Mesendoderm (in vitro differentiated cells): ENCODE data around the gene LGALSL.

Source experiments
- DNase-seq: peaks from one replicate; pipeline ENCODE4 v3.0.0; 2013
- H2AK5ac ChIP-seq: 2 replicates; pipeline ENCODE4 v1.6.1; 2013; ENCODE audit warnings: low read length, inconsistent platforms
- H2BK120ac ChIP-seq: 2 replicates; pipeline ENCODE4 v1.6.1; 2013; ENCODE audit warnings: low read depth, mild to moderate bottlenecking, low read length, moderate library complexity, mixed read lengths
- H2BK15ac ChIP-seq: replicated peaks from 2 replicates; pipeline ENCODE4 v1.6.1; 2013; ENCODE audit warnings: low read depth, mild to moderate bottlenecking, moderate library complexity
- H2BK5ac ChIP-seq: 2 replicates; pipeline ENCODE4 v1.6.1; 2013; ENCODE audit warnings: low read length, inconsistent platforms
- H3K18ac ChIP-seq: 2 replicates; pipeline ENCODE4 v1.6.1; 2013; ENCODE audit warnings: mild to moderate bottlenecking, low read length, mixed read lengths
- H3K23ac ChIP-seq: one replicate; pipeline ENCODE4 v1.6.1; 2013; ENCODE audit warnings: low read length
- H3K27ac ChIP-seq: 2 replicates; pipeline ENCODE4 v1.5.1; 2013; ENCODE audit warnings: low read depth, mild to moderate bottlenecking, inconsistent platforms, low read length, moderate library complexity
- H3K27me3 ChIP-seq: 2 replicates; pipeline ENCODE4 v1.6.1; 2013; ENCODE audit warnings: low read length, control low read depth, mild to moderate bottlenecking, inconsistent platforms; ENCODE audit not compliant: insufficient read depth, poor library complexity
- H3K36me3 ChIP-seq: 2 replicates; pipeline ENCODE4 v1.6.1; 2013; ENCODE audit warnings: low read length, inconsistent platforms; ENCODE audit not compliant: control insufficient read depth, insufficient read depth
- H3K4ac ChIP-seq: one replicate; pipeline ENCODE4 v1.6.1; 2013; ENCODE audit warnings: low read depth, mild to moderate bottlenecking, low read length, moderate library complexity
- H3K4me1 ChIP-seq: 2 replicates; pipeline ENCODE4 v1.6.1; 2013; ENCODE audit warnings: low read depth, low read length, inconsistent platforms; ENCODE audit not compliant: control insufficient read depth
- H3K4me2 ChIP-seq: 2 replicates; pipeline ENCODE4 v1.6.1; 2013; ENCODE audit warnings: low read length
- H3K4me3 ChIP-seq: 2 replicates; pipeline ENCODE4 v1.5.1; 2013; ENCODE audit warnings: mild to moderate bottlenecking, low read length
- H3K56ac ChIP-seq: one replicate; pipeline ENCODE4 v1.6.1; 2013; ENCODE audit warnings: low read length
- H3K79me1 ChIP-seq: 2 replicates; pipeline ENCODE4 v1.6.1; 2013; ENCODE audit warnings: low read length, inconsistent platforms
- H3K79me2 ChIP-seq: 2 replicates; pipeline ENCODE4 v1.6.1; 2013; ENCODE audit warnings: mild to moderate bottlenecking, low read length; ENCODE audit not compliant: control insufficient read depth, insufficient read depth
- H3K9ac ChIP-seq: 2 replicates; pipeline ENCODE4 v1.6.1; 2013; ENCODE audit warnings: low read length, inconsistent platforms
- H4K5ac ChIP-seq: one replicate; pipeline ENCODE4 v1.6.1; 2013; ENCODE audit warnings: low read length
- H4K8ac ChIP-seq: one replicate; pipeline ENCODE4 v1.6.1; 2013; ENCODE audit warnings: low read depth, mild to moderate bottlenecking, control low read depth, low read length, moderate library complexity
- WGBS: extraction: QIAGEN DNeasy Blood & Tissue Kit; methylation state at CpG from one replicate; pipeline ENCODE4 v1.1.7; 2013; ENCODE audit warnings: low lambda C conversion rate, missing lambda C conversion rate; ENCODE audit not compliant: insufficient coverage; ENCODE audit errors: extremely low coverage; 5-methylcytosine and 5-hydroxymethylcytosine counted together

Gene LGALSL

GRCh38 chr2:64492821-64493220, 38.9 kb downstream of the LGALSL start:
- WGBS, result no CpG with 5 or more reads among the region's 3 CpGs
- no peak overlapping the region for H3K9ac ChIP-seq
- H3K4me1 ChIP-seq, result peaks cover 4% of the 10 kb centered on the region
- H3K4ac ChIP-seq, result no peak overlapping the region
- no peak overlapping the region for H3K27ac ChIP-seq
- no peak overlapping the region for H3K4me2 ChIP-seq
- no peaks in the 10 kb centered on the region for H3K36me3 ChIP-seq
- H3K79me1 ChIP-seq, result no peaks in the 10 kb centered on the region
- H3K23ac ChIP-seq, result no peak overlapping the region
- no peak overlapping the region for H3K56ac ChIP-seq
- no peak overlapping the region for H3K18ac ChIP-seq
- H3K79me2 ChIP-seq, result no peaks in the 10 kb centered on the region
- H2BK15ac ChIP-seq, result no peak overlapping the region
- no peak overlapping the region for H3K4me3 ChIP-seq
- H4K5ac ChIP-seq, result no peak overlapping the region
- H2AK5ac ChIP-seq, result no peak overlapping the region
- H2BK120ac ChIP-seq, result no peak overlapping the region
- no peak for DNase-seq
- no peaks in the 10 kb centered on the region for H3K27me3 ChIP-seq
- H4K8ac ChIP-seq, result no peak overlapping the region
- no peak overlapping the region for H2BK5ac ChIP-seq

GRCh38 chr2:64493788-64494187, 39.8 kb downstream of the LGALSL start:
- Histone ChIP-seq H2BK5ac (no peak overlapping the region), H3K27ac (no peak overlapping the region), H3K36me3 (no peaks in the 10 kb centered on the region), H3K4ac (no peak overlapping the region), H3K79me2 (no peaks in the 10 kb centered on the region), H3K79me1 (no peaks in the 10 kb centered on the region), H3K27me3 (no peaks in the 10 kb centered on the region), H3K23ac (no peak overlapping the region), H4K8ac (no peak overlapping the region), H2BK120ac (no peak overlapping the region), H2BK15ac (no peak overlapping the region), H3K9ac (no peak overlapping the region), H2AK5ac (no peak overlapping the region), H3K4me1 (peaks cover 2% of the 10 kb centered on the region), H4K5ac (no peak overlapping the region), H3K4me2 (no peak overlapping the region), H3K18ac (no peak overlapping the region), H3K56ac (no peak overlapping the region), H3K4me3 (no peak overlapping the region)
- DNase-seq, result no peak
- WGBS, result no CpG with 5 or more reads among the region's 4 CpGs

- H3K4me1 ChIP-seq, result no peaks in the 10 kb centered on the region
These were observed 44.5 kb downstream of the LGALSL start for GRCh38 chr2:64498438-64498837.

GRCh38 chr2:64500549-64500948, 46.6 kb downstream of the LGALSL start:
- WGBS, result no CpG with 5 or more reads among the region's 5 CpGs
- Histone ChIP-seq H3K27ac (no peak overlapping the region), H2BK5ac (no peak overlapping the region), H3K4me2 (no peak overlapping the region), H3K23ac (no peak overlapping the region), H2BK120ac (no peak overlapping the region), H2BK15ac (no peak overlapping the region), H3K27me3 (no peaks in the 10 kb centered on the region), H3K36me3 (no peaks in the 10 kb centered on the region), H3K4me3 (no peak overlapping the region), H3K4ac (no peak overlapping the region), H4K8ac (no peak overlapping the region), H2AK5ac (no peak overlapping the region), H3K79me2 (no peaks in the 10 kb centered on the region), H3K18ac (no peak overlapping the region), H4K5ac (no peak overlapping the region), H3K9ac (no peak overlapping the region), H3K4me1 (no peaks in the 10 kb centered on the region), H3K56ac (no peak overlapping the region), H3K79me1 (no peaks in the 10 kb centered on the region)
- no peak for DNase-seq

More at GRCh38 chr2:64498438-64498837, 44.5 kb downstream of the LGALSL start:
- Histone ChIP-seq H2BK120ac (no peak overlapping the region), H3K79me1 (no peaks in the 10 kb centered on the region), H2AK5ac (no peak overlapping the region), H3K79me2 (no peaks in the 10 kb centered on the region), H3K27ac (no peak overlapping the region), H2BK15ac (no peak overlapping the region), H3K4me3 (no peak overlapping the region), H2BK5ac (no peak overlapping the region), H3K36me3 (no peaks in the 10 kb centered on the region), H4K8ac (no peak overlapping the region), H4K5ac (no peak overlapping the region), H3K56ac (no peak overlapping the region), H3K18ac (no peak overlapping the region), H3K4me2 (no peak overlapping the region), H3K23ac (no peak overlapping the region), H3K27me3 (no peaks in the 10 kb centered on the region), H3K9ac (no peak overlapping the region), H3K4ac (no peak overlapping the region)
- WGBS, result no CpG with 5 or more reads among the region's 1 CpG
- DNase-seq, result no peak

- Histone ChIP-seq H4K8ac (no peak overlapping the region), H2BK15ac (no peak overlapping the region), H2BK120ac (no peak overlapping the region), H4K5ac (no peak overlapping the region), H3K56ac (no peak overlapping the region), H3K36me3 (no peaks in the 10 kb centered on the region), H2AK5ac (no peak overlapping the region), H3K4me3 (no peak overlapping the region), H3K79me2 (no peaks in the 10 kb centered on the region), H3K23ac (no peak overlapping the region), H3K18ac (no peak overlapping the region), H3K4me1 (no peaks in the 10 kb centered on the region), H3K4me2 (no peak overlapping the region), H2BK5ac (no peak overlapping the region), H3K4ac (no peak overlapping the region), H3K79me1 (no peaks in the 10 kb centered on the region), H3K27me3 (no peaks in the 10 kb centered on the region), H3K27ac (no peak overlapping the region), H3K9ac (no peak overlapping the region)
- DNase-seq, result no peak
- WGBS, result no CpG with 5 or more reads among the region's 1 CpG
These were observed 48.0 kb downstream of the LGALSL start for GRCh38 chr2:64501946-64502345.

GRCh38 chr2:64502860-64503259, 48.9 kb downstream of the LGALSL start:
- Histone ChIP-seq H3K27ac (no peak overlapping the region), H4K8ac (no peak overlapping the region), H3K27me3 (no peaks in the 10 kb centered on the region), H3K23ac (no peak overlapping the region), H3K18ac (no peak overlapping the region), H3K9ac (no peak overlapping the region), H2AK5ac (no peak overlapping the region), H3K4me1 (no peaks in the 10 kb centered on the region), H3K36me3 (no peaks in the 10 kb centered on the region), H3K4ac (no peak overlapping the region), H2BK120ac (no peak overlapping the region), H3K79me2 (no peaks in the 10 kb centered on the region), H2BK15ac (no peak overlapping the region), H3K4me3 (no peak overlapping the region), H2BK5ac (no peak overlapping the region), H3K56ac (no peak overlapping the region), H3K79me1 (no peaks in the 10 kb centered on the region), H4K5ac (no peak overlapping the region), H3K4me2 (no peak overlapping the region)
- no CpG with 5 or more reads among the region's 4 CpGs for WGBS
- no peak for DNase-seq
